Peyer's patch (tissue), 4 donors: ENCODE measurements around the gene NRXN3.

Experiments
- CTCF ChIP-seq, 6 experiments: fragments of 450-650 bp in 4 of 6; fragments of 200-600 bp in 2 of 6; sonication (generic) in 1 of 6; IDR thresholded peaks; one replicate each; pipeline ENCODE4 v1.5.1; 2017 to 2019; ENCODE audit warnings: antibody characterized with exemption in 6 of 6, mild to moderate bottlenecking in 3 of 6, moderate library complexity in 1 of 6
- POLR2A ChIP-seq, 2 donors: fragments of 450-650 bp; IDR thresholded peaks; one replicate each; pipeline ENCODE4 v1.5.1; 2017; ENCODE audit warnings: antibody characterized with exemption in 2 of 2, mild to moderate bottlenecking in 2 of 2, moderate library complexity in 2 of 2

- no peak for TF ChIP-seq CTCF (IDR thresholded peaks at IDR 0.05)
- TF ChIP-seq POLR2A (IDR thresholded peaks at IDR 0.05): no peak
These were observed 192.8 kb downstream of the NRXN3 start for GRCh38 chr14:78363008-78363407.
